BE2C (cell line): ENCODE results near the gene PCDHGA2.
"Not testable (repeated sequence)": the region's sequence is repeated elsewhere in the genome, so short reads cannot be mapped to it uniquely, and the experiment has no call there.

ENCODE experiments used
- DNase-seq: peaks from one replicate; pipeline ENCODE4 v3.0.0-alpha.2; 2020
- H3K27me3 ChIP-seq: fragments of 250-450 bp; sonication (Bioruptor Pico); 2 replicates; pipeline ENCODE4 v1.5.1; 2020; ENCODE audit warnings: mild to moderate bottlenecking
- H3K36me3 ChIP-seq: fragments of 250-450 bp; sonication (Bioruptor Pico); 2 replicates; pipeline ENCODE4 v1.5.1; 2020; ENCODE audit warnings: mild to moderate bottlenecking
- H3K4me1 ChIP-seq: fragments of 250-450 bp; sonication (Bioruptor Pico); 2 replicates; pipeline ENCODE4 v1.5.1; 2020
- H3K4me3 ChIP-seq: 2 replicates; pipeline ENCODE4 v1.5.1; 2011; ENCODE audit warnings: low read depth, low read length
- H3K9me3 ChIP-seq: fragments of 250-450 bp; sonication (Bioruptor Pico); 2 replicates; pipeline ENCODE4 v1.5.1; 2020
- TF ChIP-seq, protein P1 (sequence below): IDR thresholded peaks from 2 replicates; pipeline ENCODE4 v1.5.1; 2012; ENCODE audit warnings: mild to moderate bottlenecking, low read depth, low read length

PCDHGA2 gene

DNA sequence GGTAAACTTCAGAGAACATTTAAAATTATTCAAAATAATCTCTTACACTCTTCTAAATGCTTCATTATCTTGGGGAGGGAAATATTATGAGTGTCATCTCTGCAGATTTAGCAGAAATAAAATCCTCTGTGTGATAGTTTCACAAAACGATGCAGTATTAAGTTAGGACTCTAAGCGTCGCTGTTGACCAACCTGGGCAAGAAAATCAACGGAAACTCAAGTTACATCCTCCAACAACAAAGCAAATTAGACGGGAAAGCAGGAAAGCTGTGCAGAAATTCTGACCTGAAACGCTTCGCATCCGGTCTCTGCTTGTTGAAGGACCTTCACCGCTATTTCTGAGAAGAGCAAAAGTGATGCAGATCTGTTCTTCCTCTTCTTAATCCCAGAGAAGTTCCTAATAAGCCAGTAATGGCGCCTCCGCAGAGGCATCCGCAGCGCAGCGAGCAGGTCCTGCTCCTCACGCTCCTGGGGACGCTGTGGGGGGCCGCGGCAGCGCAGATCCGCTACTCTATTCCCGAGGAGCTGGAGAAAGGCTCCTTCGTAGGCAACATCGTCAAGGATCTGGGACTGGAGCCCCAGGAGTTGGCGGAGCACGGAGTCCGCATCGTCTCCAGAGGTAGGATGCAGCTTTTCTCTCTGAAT, 35.2 kb downstream of the PCDHGA2 start, which contains the start of gene PCDHGA6:
Gene PCDHGA6 (plus strand): TSS at position 219 of the 645 bp plus-strand sequence. CDS start 193 bp downstream, at position 412.
- TF ChIP-seq, protein P1, sequence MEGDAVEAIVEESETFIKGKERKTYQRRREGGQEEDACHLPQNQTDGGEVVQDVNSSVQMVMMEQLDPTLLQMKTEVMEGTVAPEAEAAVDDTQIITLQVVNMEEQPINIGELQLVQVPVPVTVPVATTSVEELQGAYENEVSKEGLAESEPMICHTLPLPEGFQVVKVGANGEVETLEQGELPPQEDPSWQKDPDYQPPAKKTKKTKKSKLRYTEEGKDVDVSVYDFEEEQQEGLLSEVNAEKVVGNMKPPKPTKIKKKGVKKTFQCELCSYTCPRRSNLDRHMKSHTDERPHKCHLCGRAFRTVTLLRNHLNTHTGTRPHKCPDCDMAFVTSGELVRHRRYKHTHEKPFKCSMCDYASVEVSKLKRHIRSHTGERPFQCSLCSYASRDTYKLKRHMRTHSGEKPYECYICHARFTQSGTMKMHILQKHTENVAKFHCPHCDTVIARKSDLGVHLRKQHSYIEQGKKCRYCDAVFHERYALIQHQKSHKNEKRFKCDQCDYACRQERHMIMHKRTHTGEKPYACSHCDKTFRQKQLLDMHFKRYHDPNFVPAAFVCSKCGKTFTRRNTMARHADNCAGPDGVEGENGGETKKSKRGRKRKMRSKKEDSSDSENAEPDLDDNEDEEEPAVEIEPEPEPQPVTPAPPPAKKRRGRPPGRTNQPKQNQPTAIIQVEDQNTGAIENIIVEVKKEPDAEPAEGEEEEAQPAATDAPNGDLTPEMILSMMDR = no peak
- H3K9me3 ChIP-seq = peaks cover 2% of the 10 kb centered on the region; the same call in 1 of the 2 replicates
- DNase-seq = no peak
- H3K4me1 ChIP-seq = no peaks in the 10 kb centered on the region
- no peak within 1 kb of the TSS for H3K4me3 ChIP-seq
- H3K27me3 ChIP-seq = no peaks in the 10 kb centered on the region
- peaks cover 29% of the 10 kb centered on the region for H3K36me3 ChIP-seq

DNA sequence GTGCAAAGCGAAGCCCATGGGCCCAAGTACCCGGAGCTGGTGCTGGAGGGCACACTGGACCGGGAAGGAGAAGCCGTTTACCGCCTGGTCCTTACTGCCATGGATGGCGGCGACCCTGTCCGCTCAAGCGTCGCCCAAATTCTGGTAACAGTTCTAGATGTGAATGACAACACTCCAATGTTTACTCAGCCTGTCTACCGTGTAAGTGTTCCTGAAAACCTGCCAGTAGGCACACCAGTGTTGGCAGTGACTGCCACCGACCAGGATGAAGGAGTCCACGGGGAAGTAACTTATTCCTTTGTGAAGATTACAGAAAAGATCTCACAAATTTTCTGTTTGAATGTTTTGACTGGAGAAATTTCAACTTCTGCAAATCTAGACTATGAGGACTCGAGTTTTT, 36.1 kb downstream of the PCDHGA2 start:
- H3K9me3 ChIP-seq = peaks cover 2% of the 10 kb centered on the region; the same call in 1 of the 2 replicates
- H3K27me3 ChIP-seq = no peaks in the 10 kb centered on the region
- TF ChIP-seq, protein P1 = no peak
- H3K4me3 ChIP-seq = no peak overlapping the region
- no peaks in the 10 kb centered on the region for H3K4me1 ChIP-seq
- H3K36me3 ChIP-seq = peaks cover 29% of the 10 kb centered on the region
- no peak for DNase-seq

GRCh38 chr5:141375444-141376155, 37.0 kb downstream of the PCDHGA2 start:
- not testable (repeated sequence) for DNase-seq, H3K9me3 ChIP-seq, H3K4me1 ChIP-seq, H3K27me3 ChIP-seq, H3K4me3 ChIP-seq
- H3K36me3 ChIP-seq = peaks cover 25% of the 10 kb centered on the region

- no peaks in the 10 kb centered on the region for H3K27me3 ChIP-seq
- H3K9me3 ChIP-seq = no peaks in the 10 kb centered on the region; the same call in 1 of the 2 replicates
- no peak for DNase-seq
- peaks cover 12% of the 10 kb centered on the region for H3K36me3 ChIP-seq
- TF ChIP-seq, protein P1 = no peak
- no peaks in the 10 kb centered on the region for H3K4me1 ChIP-seq
- no peak within 1 kb of the TSS for H3K4me3 ChIP-seq
Observed at GRCh38 chr5:141382469-141383294, 44.1 kb downstream of the PCDHGA2 start, which contains the start of gene PCDHGA7. PCDHGA7 (plus strand) TSS chr5:141382742; CDS start chr5:141382900, 158 bp downstream.

DNA sequence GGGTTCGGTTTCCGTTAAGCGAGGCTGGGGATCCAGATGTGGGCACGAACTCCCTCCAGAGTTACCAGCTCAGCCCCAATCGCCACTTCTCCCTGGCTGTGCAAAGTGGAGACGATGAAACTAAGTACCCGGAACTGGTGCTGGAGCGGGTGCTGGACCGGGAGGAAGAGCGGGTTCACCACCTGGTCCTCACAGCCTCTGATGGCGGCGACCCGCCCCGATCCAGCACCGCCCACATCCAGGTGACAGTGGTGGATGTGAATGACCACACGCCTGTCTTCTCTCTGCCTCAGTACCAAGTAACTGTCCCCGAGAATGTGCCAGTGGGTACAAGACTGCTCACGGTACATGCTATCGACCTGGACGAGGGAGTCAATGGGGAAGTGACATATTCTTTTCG, 44.8 kb downstream of the PCDHGA2 start:
- Histone ChIP-seq H3K36me3 (peaks cover 12% of the 10 kb centered on the region), H3K27me3 (no peaks in the 10 kb centered on the region), H3K9me3 (no peaks in the 10 kb centered on the region; the same call in 1 of the 2 replicates), H3K4me1 (no peaks in the 10 kb centered on the region), H3K4me3 (no peak overlapping the region)
- no peak for DNase-seq
- TF ChIP-seq, protein P1 = no peak
